Fibroblast of lung (primary cell): ENCODE data around the gene BABAM2. TPM values are rescaled to one million over a fixed set of nuclear protein-coding genes. Genes with fewer than 3 reads are reported as not detected.

Experiments used
- DNase-seq, 2 donors: peaks; one replicate each; pipeline versions ENCODE4 v3.0.0 to v3.0.0-alpha.2; 2010; ENCODE audit warnings: low read depth in 2 of 2
- H2AFZ ChIP-seq: 2 replicates; pipeline ENCODE4 v1.5.1; 2012; ENCODE audit warnings: low read length, control low read depth, inconsistent platforms
- H3K27ac ChIP-seq: 2 replicates; pipeline ENCODE4 v1.5.1; 2011; ENCODE audit warnings: low read length, control low read depth; ENCODE audit not compliant: insufficient read depth
- H3K27me3 ChIP-seq: 2 replicates; pipeline ENCODE4 v1.5.1; 2011; ENCODE audit warnings: mild to moderate bottlenecking, low read length; ENCODE audit not compliant: control insufficient read depth, insufficient read depth
- H3K36me3 ChIP-seq: 2 replicates; pipeline ENCODE4 v1.5.1; 2011; ENCODE audit warnings: low read length; ENCODE audit not compliant: control insufficient read depth, insufficient read depth
- H3K4me1 ChIP-seq: 2 replicates; pipeline ENCODE4 v1.5.1; 2011; ENCODE audit warnings: low read length; ENCODE audit not compliant: control insufficient read depth, insufficient read depth; ENCODE audit errors: extremely low read depth
- H3K4me2 ChIP-seq: 2 replicates; pipeline ENCODE4 v1.5.1; 2011; ENCODE audit warnings: low read length, control low read depth; ENCODE audit not compliant: insufficient read depth; ENCODE audit errors: extremely low read depth
- H3K4me3 ChIP-seq, 4 experiments: fragments of 200-600 bp in 1 of 4; sonication (generic) in 1 of 4; replicated peaks in 1 of 4; 2 replicates each; pipeline ENCODE4 v1.5.1; 2011 to 2016; ENCODE audit warnings: low read length in 4 of 4, low read depth in 3 of 4, mild to moderate bottlenecking in 3 of 4, control low read depth in 2 of 4, inconsistent platforms in 1 of 4, mixed read lengths in 1 of 4; ENCODE audit not compliant: insufficient read depth in 1 of 4; ENCODE audit errors: control extremely low read depth in 1 of 4
- H3K79me2 ChIP-seq: 2 replicates; pipeline ENCODE4 v1.5.1; 2012; ENCODE audit warnings: mild to moderate bottlenecking, low read length, inconsistent platforms; ENCODE audit not compliant: control insufficient read depth, insufficient read depth
- H3K9ac ChIP-seq: 2 replicates; pipeline ENCODE4 v1.5.1; 2011; ENCODE audit warnings: mild to moderate bottlenecking, low read length, control low read depth; ENCODE audit not compliant: insufficient read depth
- H3K9me3 ChIP-seq: 2 replicates; pipeline ENCODE4 v1.5.1; 2012; ENCODE audit warnings: low read depth, low read length; ENCODE audit not compliant: control insufficient read depth, insufficient read depth
- H4K20me1 ChIP-seq: 2 replicates; pipeline ENCODE4 v1.5.1; 2011; ENCODE audit warnings: low read length; ENCODE audit not compliant: control insufficient read depth, insufficient read depth; ENCODE audit errors: extremely low read depth
- EZH2 ChIP-seq: IDR thresholded peaks from 2 replicates; pipeline ENCODE4 v1.5.1; 2012; ENCODE audit warnings: low read length, control low read depth, mild to moderate bottlenecking; ENCODE audit errors: missing control alignments
- polyA plus RNA-seq, 2 donors: library from polyadenylated mRNA; depleted of rRNA in 1 of 2; stranded (reverse) in 1 of 2; unstranded in 1 of 2; fragments of >200 nt; gene quantifications; 2 replicates each; pipeline ENCODE4 v1.2.1, GENCODE V29; 2011 to 2012; ENCODE audit warnings: missing spikeins in 1 of 2
- total RNA-seq: library from RNA; depleted of rRNA; stranded (reverse); fragments of >200 nt; gene quantifications from 2 replicates; pipeline ENCODE4 v1.2.1, GENCODE V29; 2014
- TF ChIP-seq, protein P1 (sequence below), 2 donors: IDR thresholded peaks in 1 of 2; conservative IDR thresholded peaks in 1 of 2; 1 replicate in 1 of 2; 2 replicates in 1 of 2; pipeline ENCODE4 v1.5.1; 2011 to 2012; ENCODE audit warnings: low read length in 2 of 2, control low read depth in 1 of 2, inconsistent platforms in 1 of 2, low read depth in 1 of 2, mild to moderate bottlenecking in 1 of 2

Gene BABAM2
- total and polyA plus RNA-seq, 2 donors (not counting 1 experiment from before 2014, with no cell fraction given): 25.6 to 33.4 TPM

DNA sequence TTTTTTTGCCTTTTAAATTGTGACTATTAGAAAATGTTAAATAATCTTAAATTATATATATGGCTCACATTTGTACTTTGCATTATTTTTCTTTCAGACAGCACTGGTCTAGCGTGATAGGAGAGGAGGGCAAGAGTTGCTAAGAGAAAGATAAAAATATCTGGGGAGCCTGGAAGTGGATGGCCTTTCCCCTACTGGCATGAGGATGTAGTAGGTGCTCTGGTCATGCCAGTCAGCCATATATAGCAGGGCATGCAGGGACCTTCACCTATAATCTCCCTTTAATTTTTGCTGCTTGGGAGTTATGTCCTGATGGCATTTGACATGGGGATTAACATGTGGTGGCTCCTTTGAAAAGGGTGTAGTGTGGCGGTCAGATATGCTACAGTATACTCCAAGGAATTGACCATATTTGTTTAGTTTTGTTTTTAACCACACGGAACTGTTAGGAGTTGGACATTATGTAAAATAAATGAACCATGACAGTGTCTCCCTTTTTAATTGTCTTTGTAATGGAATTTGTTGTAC is 144.7 kb downstream of the BABAM2 start:
- Histone ChIP-seq H3K4me3 (no peak overlapping the region), H3K27ac (no peak overlapping the region), H3K9me3 (no peaks in the 10 kb centered on the region), H3K36me3 (no peaks in the 10 kb centered on the region), H3K9ac (no peak overlapping the region), H3K27me3 (no peaks in the 10 kb centered on the region), H3K4me1 (no peaks in the 10 kb centered on the region), H3K79me2 (no peaks in the 10 kb centered on the region), H4K20me1 (no peaks in the 10 kb centered on the region), H2AFZ (no peak overlapping the region), H3K4me2 (no peak overlapping the region)
- TF ChIP-seq, protein P1, sequence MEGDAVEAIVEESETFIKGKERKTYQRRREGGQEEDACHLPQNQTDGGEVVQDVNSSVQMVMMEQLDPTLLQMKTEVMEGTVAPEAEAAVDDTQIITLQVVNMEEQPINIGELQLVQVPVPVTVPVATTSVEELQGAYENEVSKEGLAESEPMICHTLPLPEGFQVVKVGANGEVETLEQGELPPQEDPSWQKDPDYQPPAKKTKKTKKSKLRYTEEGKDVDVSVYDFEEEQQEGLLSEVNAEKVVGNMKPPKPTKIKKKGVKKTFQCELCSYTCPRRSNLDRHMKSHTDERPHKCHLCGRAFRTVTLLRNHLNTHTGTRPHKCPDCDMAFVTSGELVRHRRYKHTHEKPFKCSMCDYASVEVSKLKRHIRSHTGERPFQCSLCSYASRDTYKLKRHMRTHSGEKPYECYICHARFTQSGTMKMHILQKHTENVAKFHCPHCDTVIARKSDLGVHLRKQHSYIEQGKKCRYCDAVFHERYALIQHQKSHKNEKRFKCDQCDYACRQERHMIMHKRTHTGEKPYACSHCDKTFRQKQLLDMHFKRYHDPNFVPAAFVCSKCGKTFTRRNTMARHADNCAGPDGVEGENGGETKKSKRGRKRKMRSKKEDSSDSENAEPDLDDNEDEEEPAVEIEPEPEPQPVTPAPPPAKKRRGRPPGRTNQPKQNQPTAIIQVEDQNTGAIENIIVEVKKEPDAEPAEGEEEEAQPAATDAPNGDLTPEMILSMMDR (conservative IDR thresholded peaks at IDR 0.05 in 1 of 2, IDR thresholded peaks at IDR 0.05 in 1 of 2; ENCODE audit: low read depth in 1 of 2, low read length in 2 of 2): no peak
- no peak for TF ChIP-seq EZH2
- DNase-seq: no peak

DNA sequence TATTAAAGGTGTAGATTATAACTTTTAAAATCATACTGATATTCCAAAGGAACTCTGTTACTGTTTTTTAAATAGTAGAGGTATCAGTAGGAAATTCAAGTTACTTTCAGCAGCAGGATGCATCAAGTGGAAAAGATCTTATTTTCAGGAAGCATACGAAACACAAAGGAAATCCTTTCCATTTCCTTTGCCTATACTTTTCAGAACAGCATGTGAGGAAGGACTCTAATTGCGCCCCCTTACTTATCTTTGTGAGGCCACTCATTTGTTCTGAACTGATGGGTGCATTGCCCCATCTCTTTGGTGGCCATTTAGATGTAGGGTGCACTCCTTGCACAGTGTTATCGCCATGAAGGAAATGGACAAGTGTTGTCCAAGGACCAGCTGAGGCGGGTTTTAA is 145.3 kb downstream of the BABAM2 start:
- H3K36me3 ChIP-seq: no peaks in the 10 kb centered on the region
- no peak overlapping the region for H3K4me2 ChIP-seq

DNA sequence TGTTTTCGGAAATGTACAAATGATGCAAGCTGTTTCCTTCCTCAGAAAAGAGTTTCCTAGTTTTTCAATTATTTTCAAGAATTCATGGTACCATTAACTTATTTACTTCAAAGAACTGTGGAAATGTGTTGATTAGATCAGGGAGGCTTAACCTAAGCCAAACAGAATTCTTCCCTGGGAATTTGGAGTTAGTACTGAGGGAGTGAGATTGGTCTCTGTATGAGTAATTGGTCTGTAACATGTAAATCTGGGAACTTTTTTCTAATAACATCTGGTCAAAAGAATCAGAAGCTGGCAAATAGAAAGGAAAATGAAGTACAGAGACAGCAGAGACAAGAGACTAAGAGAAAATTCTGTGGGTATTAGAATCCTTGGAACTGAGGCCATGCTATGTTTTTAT is 145.8 kb downstream of the BABAM2 start:
- Histone ChIP-seq H3K79me2 (no peaks in the 10 kb centered on the region), H4K20me1 (no peaks in the 10 kb centered on the region), H3K27me3 (no peaks in the 10 kb centered on the region), H3K9ac (no peak overlapping the region), H3K4me2 (no peak overlapping the region), H2AFZ (no peak overlapping the region), H3K4me3 (no peak overlapping the region), H3K4me1 (no peaks in the 10 kb centered on the region), H3K9me3 (no peaks in the 10 kb centered on the region), H3K27ac (no peak overlapping the region), H3K36me3 (no peaks in the 10 kb centered on the region)
- no peak for TF ChIP-seq EZH2
- TF ChIP-seq, protein P1 (conservative IDR thresholded peaks at IDR 0.05 in 1 of 2, IDR thresholded peaks at IDR 0.05 in 1 of 2; ENCODE audit: low read depth in 1 of 2, low read length in 2 of 2): no peak
- no peak for DNase-seq

More for the DNA sequence above, 145.3 kb downstream of the BABAM2 start:
- H3K27ac ChIP-seq: no peak overlapping the region
- no peak for TF ChIP-seq EZH2
- TF ChIP-seq, protein P1 (conservative IDR thresholded peaks at IDR 0.05 in 1 of 2, IDR thresholded peaks at IDR 0.05 in 1 of 2; ENCODE audit: low read depth in 1 of 2, low read length in 2 of 2): no peak
- H3K9me3 ChIP-seq: no peaks in the 10 kb centered on the region
- no peak overlapping the region for H3K4me3 ChIP-seq
- H2AFZ ChIP-seq: no peak overlapping the region
- no peaks in the 10 kb centered on the region for H4K20me1 ChIP-seq
- H3K4me1 ChIP-seq: no peaks in the 10 kb centered on the region
- H3K27me3 ChIP-seq: no peaks in the 10 kb centered on the region
- DNase-seq: no peak
- H3K79me2 ChIP-seq: no peaks in the 10 kb centered on the region
- H3K9ac ChIP-seq: no peak overlapping the region
